K562 (cell line): ENCODE measurements around the gene PTPRT. TPM values are rescaled to one million over a fixed set of nuclear protein-coding genes. Genes with fewer than 3 reads are reported as not detected.

Source experiments
- ATAC-seq: fragments of 200-7000 bp; cut with Tn5 transposase; 3 replicates; pipeline ENCODE4 v1.9.1; 2020; ENCODE audit warnings: moderate library complexity
- BruUV-seq: library from RNA; stranded (reverse); fragments of 400-500 nt; replicated peaks from 2 replicates; lab custom pipeline; 2021; lab: Mats Ljungman, UMichigan
- CTCF ChIA-PET: fragments of 300-600 bp; formaldehyde crosslinking; extraction: SDS; loops from one replicate; lab custom pipeline; 2021; ENCODE audit warnings: low intra/inter-chr PET ratio; lab: Yijun Ruan, JAX
- POLR2A ChIA-PET: fragments of 300-600, 350-650 bp; sonication (Branson Sonifier 250); formaldehyde crosslinking; extraction: SDS; loops from one replicate; lab custom pipeline; 2021; ENCODE audit warnings: antibody characterized with exemption, inconsistent platforms; lab: Yijun Ruan, JAX
- DNase-seq, 4 experiments: peaks; one replicate each; pipeline versions ENCODE4 v3.0.0 to v3.0.0-alpha.2; 2011 to 2018; ENCODE audit warnings: low spot score in 3 of 4, mixed read lengths in 3 of 4; ENCODE audit errors: extremely low read depth in 1 of 4
- FAIRE-seq: peaks from 2 replicates; lab custom pipeline; 2011; peaks lifted over from hg19 to GRCh38; lab: Jason Lieb, UNC
- H2AFZ ChIP-seq: 2 replicates; pipeline ENCODE4 v1.6.0; 2011; ENCODE audit warnings: low read depth, low read length, control low read depth, inconsistent platforms
- H3K27ac ChIP-seq: fragments of 200-600 bp; 3 replicates; pipeline ENCODE4 v1.8.0; 2011; ENCODE audit warnings: low read depth, mild to moderate bottlenecking, control low read depth, inconsistent platforms, low read length, moderate library complexity, mixed read lengths; ENCODE audit errors: extremely low read depth
- H3K27me3 ChIP-seq, 2 experiments: fragments of 300-600 bp in 1 of 2; 2 replicates in 1 of 2; 3 replicates in 1 of 2; pipeline versions ENCODE4 v1.6.0 to v1.8.0; 2011; ENCODE audit warnings: inconsistent platforms in 2 of 2, low read length in 2 of 2, mild to moderate bottlenecking in 1 of 2, mixed read lengths in 1 of 2, moderate library complexity in 1 of 2; ENCODE audit not compliant: control insufficient read depth in 2 of 2, insufficient read depth in 2 of 2
- H3K36me3 ChIP-seq: fragments of 300-600 bp; 3 replicates; pipeline ENCODE4 v1.8.0; 2011; ENCODE audit warnings: mild to moderate bottlenecking, low read length, inconsistent platforms; ENCODE audit not compliant: control insufficient read depth, insufficient read depth
- H3K4me1 ChIP-seq, 2 experiments: fragments of 200-600 bp in 1 of 2; replicated peaks in 1 of 2; 2 replicates in 1 of 2; 3 replicates in 1 of 2; pipeline versions ENCODE4 v1.5.1 to v1.8.0; 2011; ENCODE audit warnings: inconsistent platforms in 2 of 2, low read length in 2 of 2, mild to moderate bottlenecking in 1 of 2, mixed read lengths in 1 of 2, moderate library complexity in 1 of 2; ENCODE audit not compliant: control insufficient read depth in 2 of 2, insufficient read depth in 2 of 2
- H3K4me2 ChIP-seq: 2 replicates; pipeline ENCODE4 v1.6.1; 2011; ENCODE audit warnings: low read length, control low read depth, inconsistent platforms, mixed read lengths; ENCODE audit not compliant: insufficient read depth
- H3K4me3 ChIP-seq: fragments of 200-600 bp; sonication (generic), shearing (Covaris generic); 2 replicates; pipeline ENCODE4 v1.5.1; 2016; ENCODE audit warnings: control low read depth, inconsistent platforms
- H3K79me2 ChIP-seq: fragments of 200-600 bp; 3 replicates; pipeline ENCODE4 v1.8.0; 2011; ENCODE audit warnings: low read length, inconsistent platforms; ENCODE audit not compliant: control insufficient read depth, insufficient read depth
- H3K9ac ChIP-seq, 2 experiments: 2 replicates each; pipeline versions ENCODE4 v1.6.0 to v1.6.1; 2011; ENCODE audit warnings: low read depth in 2 of 2, low read length in 2 of 2, control low read depth in 1 of 2, inconsistent platforms in 1 of 2, mild to moderate bottlenecking in 1 of 2, mixed read lengths in 1 of 2; ENCODE audit not compliant: insufficient read depth in 1 of 2
- H3K9me1 ChIP-seq: one replicate; pipeline ENCODE4 v1.6.0; 2011; ENCODE audit warnings: inconsistent platforms, mild to moderate bottlenecking, low read length, moderate library complexity; ENCODE audit not compliant: control insufficient read depth, insufficient read depth
- H3K9me3 ChIP-seq: replicated peaks from 2 replicates; pipeline ENCODE4 v1.5.1; 2011; ENCODE audit warnings: low read depth, low read length, inconsistent platforms; ENCODE audit not compliant: control insufficient read depth, insufficient read depth
- H4K20me1 ChIP-seq: replicated peaks from 2 replicates; pipeline ENCODE4 v1.6.1; 2011; ENCODE audit warnings: low read length, inconsistent platforms, mixed read lengths; ENCODE audit not compliant: control insufficient read depth, insufficient read depth
- ERF ChIP-seq: fragments of 450-650 bp; formaldehyde crosslinking; IDR thresholded peaks from 2 replicates; pipeline ENCODE4 v1.4.0; 2020; ENCODE audit warnings: mild to moderate bottlenecking, mixed read lengths
- GABPB2 ChIP-seq: fragments of 250-450 bp; sonication (Bioruptor Pico); conservative IDR thresholded peaks from 2 replicates; pipeline ENCODE4 v1.5.1; 2021; ENCODE audit warnings: mild to moderate bottlenecking
- HOXB6 ChIP-seq: fragments of 250-450 bp; sonication (Bioruptor Pico); IDR thresholded peaks from 2 replicates; pipeline ENCODE4 v1.5.1; 2022; ENCODE audit warnings: mild to moderate bottlenecking, borderline replicate concordance
- KLF6 ChIP-seq: fragments of 250-450 bp; sonication (Bioruptor Pico); IDR thresholded peaks from 2 replicates; pipeline ENCODE4 v1.4.0; 2020; ENCODE audit warnings: mild to moderate bottlenecking, moderate library complexity, borderline replicate concordance
- MCM7 ChIP-seq, 2 experiments: fragments of 450-650 bp; IDR thresholded peaks; 2 replicates each; pipeline ENCODE4 v1.6.1; 2016 to 2018
- PRMT5 ChIP-seq: sonication (generic); formaldehyde crosslinking; IDR thresholded peaks from 2 replicates; pipeline ENCODE4 v1.5.0; 2020; ENCODE audit warnings: missing genetic modification reagents
- ZNF253 ChIP-seq: fragments of 250-450 bp; sonication (Bioruptor Pico); conservative IDR thresholded peaks from 2 replicates; pipeline ENCODE4 v1.6.1; 2021; ENCODE audit warnings: mild to moderate bottlenecking
- WGBS: fragments of 100-300 bp; shearing (Covaris generic); methylation state at CpG from one replicate; pipeline ENCODE4 v1.1.6; 2016; ENCODE audit warnings: low coverage, mixed read lengths; ENCODE audit not compliant: insufficient coverage; ENCODE audit errors: missing lambda C conversion rate; 5-methylcytosine and 5-hydroxymethylcytosine counted together
- in situ Hi-C: fragments of 300-500 bp; cut with MboI; formaldehyde crosslinking; loops from 4 replicates; pipeline ENCODE4 v1.15.0; 2018; ENCODE audit warnings: inconsistent platforms, mixed read lengths
- intact Hi-C: fragments of 100-400 bp; cut with micrococcal nuclease; formaldehyde crosslinking; loops from 2 replicates; pipeline ENCODE4 v1.14.2; 2022
- polyA plus RNA-seq, 8 experiments: library from polyadenylated mRNA; depleted of rRNA in 4 of 8; stranded (reverse) in 5 of 8; unstranded in 3 of 8; fragments of >200 nt; fragmentation: Nextera tagmentation in 2 of 8; fragmentation: Illumina TruSeq in 1 of 8; extraction: Ambion mirVana in 2 of 8; extraction: Trizol in 1 of 8; gene quantifications; 2 replicates each; pipeline versions ENCODE4 v1.2.1 to v1.2.3, GENCODE V29; 2011 to 2014; ENCODE audit warnings: inconsistent platforms in 1 of 8, missing spikeins in 1 of 8
- total RNA-seq, 7 experiments: library from RNA; depleted of rRNA in 6 of 7; stranded (reverse); fragments of >200 nt in 6 of 7; fragmentation: Illumina TruSeq in 2 of 7; extraction: Trizol in 2 of 7; gene quantifications; 2 replicates each; pipeline versions ENCODE4 v1.2.1 to v1.2.3, GENCODE V29; 2011 to 2021; ENCODE audit warnings: low replicate concordance in 1 of 7
- TF ChIP-seq, protein P1 (sequence below): fragments of 250-450 bp; sonication (Bioruptor Pico); IDR thresholded peaks from 2 replicates; pipeline ENCODE4 v1.8.0; 2022; ENCODE audit warnings: inconsistent platforms, mild to moderate bottlenecking, moderate library complexity, borderline replicate concordance

The PTPRT gene
- total and polyA plus RNA-seq, 9 of the 15 experiments (the other 6 are each of a cell fraction or from before 2014, with no cell fraction given) = not detected

DNA sequence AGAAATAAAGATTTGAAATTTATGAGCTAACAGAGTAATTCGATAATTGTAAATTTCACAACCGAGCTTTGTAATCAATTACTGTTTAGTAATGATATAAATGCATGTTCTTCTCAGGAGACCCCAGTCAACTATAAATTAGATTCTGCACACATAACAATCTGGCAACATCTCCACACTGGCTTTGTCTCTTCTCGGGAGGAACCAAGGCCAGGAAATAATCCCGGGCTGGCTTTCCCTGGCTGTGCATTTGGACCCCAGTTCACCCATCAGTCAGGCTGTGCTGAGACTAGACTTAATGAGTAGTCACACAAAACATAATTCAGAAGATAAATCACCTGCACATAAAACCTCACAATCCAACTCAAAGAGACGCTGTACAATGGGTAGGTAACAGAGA, 65.5 kb downstream of the PTPRT start:
- H3K4me3 ChIP-seq = no peak overlapping the region
- H3K27ac ChIP-seq = no peak overlapping the region
- TF ChIP-seq GABPB2 (CRISPR knock-in tag) (no peak), MCM7 (IDR thresholded peaks at IDR 0.05) (no peak), ZNF253 (CRISPR knock-in tag) (no peak), PRMT5 (CRISPR knock-in tag) (no peak), ERF (CRISPR knock-in tag) (no peak), KLF6 (CRISPR knock-in tag) (no peak), HOXB6 (CRISPR knock-in tag) (no peak)
- TF ChIP-seq, protein P1, sequence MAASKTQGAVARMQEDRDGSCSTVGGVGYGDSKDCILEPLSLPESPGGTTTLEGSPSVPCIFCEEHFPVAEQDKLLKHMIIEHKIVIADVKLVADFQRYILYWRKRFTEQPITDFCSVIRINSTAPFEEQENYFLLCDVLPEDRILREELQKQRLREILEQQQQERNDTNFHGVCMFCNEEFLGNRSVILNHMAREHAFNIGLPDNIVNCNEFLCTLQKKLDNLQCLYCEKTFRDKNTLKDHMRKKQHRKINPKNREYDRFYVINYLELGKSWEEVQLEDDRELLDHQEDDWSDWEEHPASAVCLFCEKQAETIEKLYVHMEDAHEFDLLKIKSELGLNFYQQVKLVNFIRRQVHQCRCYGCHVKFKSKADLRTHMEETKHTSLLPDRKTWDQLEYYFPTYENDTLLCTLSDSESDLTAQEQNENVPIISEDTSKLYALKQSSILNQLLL (CRISPR knock-in tag) = no peak
- DNase-seq (no peak), ATAC-seq (no peak), FAIRE-seq (no peak)
- ChIA-PET CTCF (no interaction called here), POLR2A (interaction anchor here (0.9 kb wide), 2 partner anchors 15 to 28 kb away, joined by 3 to 4 read pairs; no protein-coding TSS in a partner anchor)
- no peaks in the 10 kb centered on the region for H4K20me1 ChIP-seq
- BruUV-seq = no TSS peak
- no peaks in the 10 kb centered on the region for H3K79me2 ChIP-seq
- H3K27me3 ChIP-seq = peaks cover 0 to 3% of the 10 kb centered on the region in 2 experiments; a peak in 1 of 5 replicates
- no peaks in the 10 kb centered on the region for H3K9me3 ChIP-seq
- WGBS = 0% methylated on average over 5 of the region's 5 CpGs
- H3K9ac ChIP-seq = no peak overlapping the region
- no peak overlapping the region for H2AFZ ChIP-seq
- intact Hi-C loops = no loop called here
- H3K9me1 ChIP-seq = no peaks in the 10 kb centered on the region
- in situ Hi-C loops = no loop called here
- no peaks in the 10 kb centered on the region for H3K36me3 ChIP-seq
- no peak overlapping the region for H3K4me2 ChIP-seq
- H3K4me1 ChIP-seq = no peaks in the 10 kb centered on the region
